GM18858 (cell line): ENCODE measurements around the gene MAEA.

ENCODE experiments used
- ATAC-seq: cut with Tn5 transposase; IDR thresholded peaks from one replicate; pipeline ENCODE4 v1.9.1; 2021; ENCODE audit not compliant: unreplicated experiment

The MAEA gene

GRCh38 chr4:1249731-1250526 lies 39.8 kb upstream of the MAEA start:
- no peak for ATAC-seq

GRCh38 chr4:1250527-1250812 lies 39.2 kb upstream of the MAEA start:
- ATAC-seq: no peak

GRCh38 chr4:1250921-1251772 lies 38.5 kb upstream of the MAEA start:
- ATAC-seq: no peak

GRCh38 chr4:1251773-1252066 lies 38.0 kb upstream of the MAEA start:
- ATAC-seq: no peak

GRCh38 chr4:1252928-1253492 lies 36.7 kb upstream of the MAEA start:
- no peak for ATAC-seq

GRCh38 chr4:1253831-1254230 lies 35.9 kb upstream of the MAEA start:
- ATAC-seq: no peak

GRCh38 chr4:1255151-1255550 lies 34.5 kb upstream of the MAEA start:
- no peak for ATAC-seq

GRCh38 chr4:1255699-1256098 lies 34.0 kb upstream of the MAEA start:
- no peak for ATAC-seq

GRCh38 chr4:1258457-1258856 lies 31.2 kb upstream of the MAEA start:
- no peak for ATAC-seq

GRCh38 chr4:1259966-1260365 lies 29.7 kb upstream of the MAEA start:
- ATAC-seq: no peak

GRCh38 chr4:1260418-1261106 lies 29.1 kb upstream of the MAEA start:
- ATAC-seq: no peak

- ATAC-seq: no peak
Measured at GRCh38 chr4:1261107-1261928, 28.4 kb upstream of the MAEA start.

GRCh38 chr4:1264942-1265341 lies 24.7 kb upstream of the MAEA start:
- ATAC-seq: no peak

GRCh38 chr4:1265351-1265750 lies 24.3 kb upstream of the MAEA start:
- ATAC-seq: no peak

- ATAC-seq: no peak
Measured at GRCh38 chr4:1266881-1267763, 22.6 kb upstream of the MAEA start.

- no peak for ATAC-seq
Measured at GRCh38 chr4:1269209-1269608, 20.5 kb upstream of the MAEA start.

- ATAC-seq: no peak
Measured at GRCh38 chr4:1271686-1272085, 18.0 kb upstream of the MAEA start.

GRCh38 chr4:1274871-1275270 lies 14.8 kb upstream of the MAEA start:
- no peak for ATAC-seq

- no peak for ATAC-seq
Measured at GRCh38 chr4:1276984-1277383, 12.7 kb upstream of the MAEA start.
